ENCODE measurements around the gene HS3ST5. TPM values are rescaled to one million over a fixed set of nuclear protein-coding genes. Genes with fewer than 3 reads are reported as not detected.
"Not testable (repeated sequence)": the region's sequence is repeated elsewhere in the genome, so short reads cannot be mapped to it uniquely, and the experiment has no call there.

Gene HS3ST5
- total RNA-seq, 1 donor from 2014 or later, result 0.11 TPM

DNA sequence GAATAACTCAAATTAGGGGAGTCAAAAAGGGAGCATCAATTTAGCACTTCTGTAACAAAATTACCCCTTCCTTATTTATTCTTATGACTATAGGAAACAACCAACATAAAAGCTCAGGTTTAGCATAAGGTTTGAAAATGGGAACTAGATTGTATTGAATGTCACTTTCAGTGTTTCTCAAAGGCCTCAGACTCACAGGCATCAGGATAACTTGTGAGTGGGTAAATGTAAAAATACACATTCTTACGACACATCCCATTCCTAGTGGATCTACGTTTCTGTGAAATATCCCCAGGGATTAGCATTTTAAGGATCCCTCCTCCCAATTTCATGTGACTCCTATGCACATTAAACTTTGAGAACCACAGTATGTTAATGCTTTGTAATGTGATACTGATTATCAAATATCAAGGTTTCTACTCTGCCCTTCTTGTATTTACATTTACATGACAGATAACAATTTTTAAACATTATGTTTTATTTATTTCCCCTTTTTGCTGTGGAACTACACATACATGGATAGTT lies 114.8 kb downstream of the HS3ST5 start:
- Mint-ChIP-seq H3K27me3 (ENCODE audit: unreplicated experiment) (peaks cover 5% of the 10 kb centered on the region), H3K4me1 (ENCODE audit: unreplicated experiment) (no peaks in the 10 kb centered on the region), H3K9me3 (ENCODE audit: unreplicated experiment) (no peaks in the 10 kb centered on the region), H3K4me3 (ENCODE audit: unreplicated experiment) (no peak overlapping the region), H3K36me3 (ENCODE audit: unreplicated experiment) (no peaks in the 10 kb centered on the region), H3K27ac (ENCODE audit: unreplicated experiment) (no peak overlapping the region)
- no peak for DNase-seq (ENCODE audit: extremely low spot score, unreplicated experiment)
- TF ChIP-seq, protein P1, sequence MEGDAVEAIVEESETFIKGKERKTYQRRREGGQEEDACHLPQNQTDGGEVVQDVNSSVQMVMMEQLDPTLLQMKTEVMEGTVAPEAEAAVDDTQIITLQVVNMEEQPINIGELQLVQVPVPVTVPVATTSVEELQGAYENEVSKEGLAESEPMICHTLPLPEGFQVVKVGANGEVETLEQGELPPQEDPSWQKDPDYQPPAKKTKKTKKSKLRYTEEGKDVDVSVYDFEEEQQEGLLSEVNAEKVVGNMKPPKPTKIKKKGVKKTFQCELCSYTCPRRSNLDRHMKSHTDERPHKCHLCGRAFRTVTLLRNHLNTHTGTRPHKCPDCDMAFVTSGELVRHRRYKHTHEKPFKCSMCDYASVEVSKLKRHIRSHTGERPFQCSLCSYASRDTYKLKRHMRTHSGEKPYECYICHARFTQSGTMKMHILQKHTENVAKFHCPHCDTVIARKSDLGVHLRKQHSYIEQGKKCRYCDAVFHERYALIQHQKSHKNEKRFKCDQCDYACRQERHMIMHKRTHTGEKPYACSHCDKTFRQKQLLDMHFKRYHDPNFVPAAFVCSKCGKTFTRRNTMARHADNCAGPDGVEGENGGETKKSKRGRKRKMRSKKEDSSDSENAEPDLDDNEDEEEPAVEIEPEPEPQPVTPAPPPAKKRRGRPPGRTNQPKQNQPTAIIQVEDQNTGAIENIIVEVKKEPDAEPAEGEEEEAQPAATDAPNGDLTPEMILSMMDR (IDR thresholded peaks at IDR 0.05), result no peak

DNA sequence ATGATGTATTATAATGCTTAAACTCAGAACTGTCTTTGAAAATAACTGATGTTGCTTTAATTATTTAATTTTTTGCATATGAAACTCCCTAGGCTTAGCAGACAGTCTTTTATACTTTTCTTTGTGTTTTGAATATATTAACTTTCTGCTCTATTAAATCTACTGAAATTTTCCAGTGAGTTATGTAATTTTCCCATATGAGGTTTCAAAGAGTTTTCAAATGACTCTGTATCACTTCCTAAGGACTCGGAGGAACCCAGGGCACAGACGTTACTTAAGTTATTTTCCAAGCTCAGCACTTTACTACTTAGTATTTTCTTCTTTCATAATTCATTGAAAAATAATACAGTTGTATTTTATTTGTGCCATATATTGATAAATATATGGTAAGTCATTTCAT lies 122.6 kb downstream of the HS3ST5 start:
- Mint-ChIP-seq H3K27ac (ENCODE audit: unreplicated experiment) (no peak overlapping the region), H3K36me3 (ENCODE audit: unreplicated experiment) (no peaks in the 10 kb centered on the region), H3K4me3 (ENCODE audit: unreplicated experiment) (no peak overlapping the region), H3K27me3 (ENCODE audit: unreplicated experiment) (no peaks in the 10 kb centered on the region), H3K9me3 (ENCODE audit: unreplicated experiment) (no peaks in the 10 kb centered on the region), H3K4me1 (ENCODE audit: unreplicated experiment) (peaks cover 4% of the 10 kb centered on the region)
- TF ChIP-seq, protein P1 (IDR thresholded peaks at IDR 0.05), result no peak
- no peak for DNase-seq (ENCODE audit: extremely low spot score, unreplicated experiment)

DNA sequence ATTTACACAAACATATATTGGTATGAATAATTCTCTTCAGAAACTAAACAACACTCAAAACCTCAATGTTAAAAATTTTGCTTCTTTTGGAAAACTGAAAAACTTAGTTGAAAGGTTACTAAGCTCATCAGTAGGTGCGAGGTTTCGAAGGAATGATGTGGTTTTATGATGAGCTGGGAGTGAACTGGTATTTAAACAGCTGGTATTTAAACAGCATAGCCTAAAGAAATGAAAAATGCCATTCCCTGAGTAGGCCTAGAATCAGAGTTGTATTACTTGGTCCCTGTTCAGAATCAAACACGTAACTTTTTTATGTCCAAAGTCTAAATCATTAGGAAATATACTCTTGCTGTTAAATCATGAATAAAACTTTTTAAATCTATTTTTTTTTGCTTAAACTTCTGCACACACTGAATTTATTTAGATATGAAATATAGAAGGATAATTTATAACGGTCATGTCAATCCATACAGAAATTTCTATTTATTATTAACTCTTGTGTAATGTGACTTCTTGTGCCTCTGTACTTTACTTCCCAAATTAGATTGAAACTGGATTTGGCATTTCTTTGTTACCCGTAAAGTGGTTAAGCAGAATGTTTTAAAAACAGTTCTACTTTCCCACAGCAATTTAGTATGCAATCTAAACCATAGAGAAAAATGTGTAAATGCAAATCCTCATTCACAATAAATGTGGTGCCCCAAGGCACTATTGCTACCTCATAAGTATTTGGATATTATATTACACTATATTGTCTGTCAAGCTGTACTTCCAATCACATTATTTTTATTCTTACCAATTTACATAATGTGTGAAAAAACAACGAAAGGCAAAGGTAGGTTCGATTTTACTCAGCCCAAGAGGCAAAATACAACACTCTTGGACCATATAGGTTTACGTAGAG lies 124.1 kb downstream of the HS3ST5 start:
- H3K27ac Mint-ChIP-seq (ENCODE audit: unreplicated experiment), result no peak overlapping the region
- no peak for DNase-seq (ENCODE audit: extremely low spot score, unreplicated experiment)
- no peaks in the 10 kb centered on the region for H3K9me3 Mint-ChIP-seq (ENCODE audit: unreplicated experiment)
- no peaks in the 10 kb centered on the region for H3K27me3 Mint-ChIP-seq (ENCODE audit: unreplicated experiment)
- TF ChIP-seq, protein P1 (IDR thresholded peaks at IDR 0.05), result no peak
- no peak overlapping the region for H3K4me3 Mint-ChIP-seq (ENCODE audit: unreplicated experiment)
- H3K36me3 Mint-ChIP-seq (ENCODE audit: unreplicated experiment), result no peaks in the 10 kb centered on the region
- peaks cover 4% of the 10 kb centered on the region for H3K4me1 Mint-ChIP-seq (ENCODE audit: unreplicated experiment)

DNA sequence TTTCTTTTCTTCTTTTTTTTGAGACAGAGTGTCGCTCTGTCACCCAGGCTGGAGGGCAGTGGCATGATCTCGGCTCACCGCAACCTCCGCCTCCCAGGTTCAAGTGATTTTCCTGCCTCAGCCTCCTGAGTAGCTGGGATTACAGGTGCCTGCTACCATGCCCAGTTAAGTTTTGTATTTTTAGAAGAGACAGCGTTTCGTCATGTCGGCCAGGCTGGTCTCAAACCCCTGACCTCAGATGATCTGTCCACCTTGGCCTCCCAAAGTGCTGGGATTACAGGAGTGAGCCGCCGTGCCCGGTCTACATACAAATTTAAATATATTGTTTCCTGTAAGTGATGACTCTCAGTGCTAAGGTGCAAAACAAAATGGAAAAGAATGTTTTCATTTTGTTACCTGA lies 124.8 kb downstream of the HS3ST5 start:
- H3K4me3 Mint-ChIP-seq (ENCODE audit: unreplicated experiment); H3K9me3 Mint-ChIP-seq (ENCODE audit: unreplicated experiment); H3K27me3 Mint-ChIP-seq (ENCODE audit: unreplicated experiment); H3K36me3 Mint-ChIP-seq (ENCODE audit: unreplicated experiment); H3K4me1 Mint-ChIP-seq (ENCODE audit: unreplicated experiment); DNase-seq (ENCODE audit: extremely low spot score, unreplicated experiment); H3K27ac Mint-ChIP-seq (ENCODE audit: unreplicated experiment): not testable (repeated sequence)

DNA sequence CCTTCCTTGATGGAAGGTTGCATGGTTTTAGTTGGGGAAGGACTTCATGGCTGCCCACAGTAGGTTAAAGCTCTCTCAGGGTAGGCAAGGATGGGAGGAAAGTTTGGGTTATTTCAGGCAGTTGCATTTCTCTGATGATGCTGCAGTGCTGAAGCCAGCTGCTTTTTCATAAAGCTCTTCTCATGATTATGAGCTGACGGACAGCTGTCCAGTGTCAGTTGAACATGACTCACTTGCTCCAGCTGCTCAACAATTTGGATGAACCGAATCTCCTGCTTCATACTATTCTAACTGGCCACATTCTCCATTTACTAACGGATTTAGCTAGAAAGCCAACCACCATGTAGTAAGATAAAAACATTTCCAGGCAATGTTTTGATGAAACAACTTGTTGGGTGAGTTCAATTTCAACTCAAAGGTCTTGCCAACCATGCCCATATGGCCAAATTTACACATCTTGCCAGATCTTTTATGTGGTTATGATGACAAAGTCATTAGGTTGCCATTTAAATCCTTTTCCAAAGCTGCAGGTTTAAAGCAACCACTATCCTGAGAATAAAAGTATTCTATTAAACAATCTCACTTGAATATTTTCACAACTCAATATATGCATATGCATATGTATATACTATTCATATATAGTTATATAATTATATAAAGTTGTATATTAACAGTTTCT lies 125.9 kb downstream of the HS3ST5 start:
- H3K9me3 Mint-ChIP-seq (ENCODE audit: unreplicated experiment), result no peaks in the 10 kb centered on the region
- peaks cover 4% of the 10 kb centered on the region for H3K4me1 Mint-ChIP-seq (ENCODE audit: unreplicated experiment)
- no peak overlapping the region for H3K4me3 Mint-ChIP-seq (ENCODE audit: unreplicated experiment)
- DNase-seq (ENCODE audit: extremely low spot score, unreplicated experiment), result no peak
- H3K27ac Mint-ChIP-seq (ENCODE audit: unreplicated experiment), result no peak overlapping the region
- TF ChIP-seq, protein P1 (IDR thresholded peaks at IDR 0.05), result no peak
- H3K36me3 Mint-ChIP-seq (ENCODE audit: unreplicated experiment), result no peaks in the 10 kb centered on the region
- H3K27me3 Mint-ChIP-seq (ENCODE audit: unreplicated experiment), result no peaks in the 10 kb centered on the region

All from osteocyte (in vitro differentiated cells).